CD4-positive, alpha-beta T cell treated with Interleukin-17A for 4 hours (primary cell): ENCODE results near the gene TMPRSS9.
"Not testable (repeated sequence)": the region's sequence is repeated elsewhere in the genome, so short reads cannot be mapped to it uniquely, and the experiment has no call there.

Experiments used
- DNase-seq: peaks from one replicate; pipeline ENCODE4 v3.0.0-alpha.2; 2020; ENCODE audit warnings: mixed read lengths

TMPRSS9 gene

DNA sequence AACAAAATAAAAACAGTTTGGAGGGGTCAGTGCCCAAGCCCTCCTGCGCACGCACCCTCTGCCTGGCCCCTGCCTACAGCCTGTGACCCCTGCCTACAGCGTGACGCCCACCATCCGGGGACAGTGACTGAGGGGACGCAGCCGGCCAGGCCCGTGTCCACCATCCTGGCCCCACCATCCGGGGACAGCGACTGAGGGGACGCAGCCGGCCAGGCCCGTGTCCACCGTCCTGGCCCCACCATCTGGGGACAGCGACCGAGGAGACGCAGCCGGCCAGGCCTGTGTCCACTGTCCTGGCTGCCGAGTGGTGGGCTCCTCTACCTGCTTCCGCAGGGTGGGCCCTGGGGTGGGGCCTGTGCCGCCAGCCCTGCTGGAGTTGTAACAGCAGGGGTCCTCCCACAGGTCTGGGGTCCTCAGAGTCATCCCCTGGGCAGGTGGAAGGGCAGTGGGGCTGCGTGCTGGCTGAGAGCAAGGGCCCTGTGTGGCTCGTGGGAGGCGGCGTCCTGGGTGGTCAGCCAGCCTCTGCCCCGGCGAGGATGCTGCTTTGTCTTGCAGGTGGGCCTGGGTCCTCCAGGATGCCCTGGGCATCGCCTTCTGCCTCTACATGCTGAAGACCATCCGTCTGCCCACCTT, 17.3 kb upstream of the TMPRSS9 start:
- DNase-seq: no peak

DNA sequence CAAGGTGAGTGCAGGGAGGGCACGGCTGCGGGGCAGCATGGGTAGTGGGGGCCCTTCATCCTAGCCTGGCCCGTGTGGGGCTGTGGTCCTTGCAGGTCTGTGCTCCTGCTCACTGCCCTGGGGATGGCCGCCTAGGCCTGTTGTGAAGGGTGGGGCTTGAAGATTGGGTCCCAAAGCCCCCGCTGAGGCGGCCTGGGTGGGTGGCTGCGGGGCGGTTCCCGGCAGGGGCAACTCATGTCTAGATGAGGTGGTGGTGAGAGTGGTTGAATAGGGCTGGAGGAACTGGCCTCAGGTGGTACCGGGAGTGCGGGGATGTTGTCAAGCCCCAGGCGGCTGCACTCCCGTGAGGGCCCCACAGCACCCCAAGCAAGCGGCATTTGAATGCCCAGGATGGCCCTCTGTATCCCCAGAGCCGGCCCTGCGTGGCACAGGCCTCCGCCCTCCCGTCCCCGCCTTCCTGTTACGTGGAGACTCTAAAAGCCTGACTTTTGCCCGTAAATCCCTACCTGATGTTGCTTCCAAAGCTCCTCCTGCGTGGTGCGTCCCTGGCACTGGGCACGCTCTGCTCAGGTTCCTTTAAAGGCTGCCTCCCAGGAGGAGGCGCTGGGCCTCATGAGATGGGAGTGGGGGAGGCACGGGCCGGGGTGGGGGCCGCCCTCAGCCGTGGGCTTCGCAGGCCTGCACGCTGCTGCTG, 16.6 kb upstream of the TMPRSS9 start:
- DNase-seq: no peak

DNA sequence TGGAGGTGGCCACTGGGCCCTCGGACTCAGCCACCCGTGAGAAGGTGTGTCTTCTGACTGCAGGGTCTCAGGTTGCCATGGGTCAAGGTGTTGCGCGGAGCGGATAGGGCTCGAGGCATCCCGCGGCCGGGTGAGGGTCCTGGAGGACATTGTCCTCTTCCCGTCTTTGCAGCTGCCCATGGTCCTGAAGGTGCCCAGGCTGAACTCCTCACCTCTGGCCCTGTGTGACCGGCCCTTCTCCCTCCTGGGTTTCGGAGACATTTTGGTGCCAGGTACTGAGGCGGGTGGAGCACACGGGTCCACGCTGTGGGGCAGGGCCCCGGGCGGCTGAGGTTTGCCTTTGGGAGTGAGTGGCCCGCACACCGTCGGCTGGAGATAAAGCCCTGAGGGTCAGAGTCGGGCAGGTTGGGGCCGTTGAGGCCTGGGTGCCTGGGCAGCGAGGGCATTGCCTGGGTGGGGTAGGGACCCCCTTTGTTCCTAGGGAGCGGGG, 15.6 kb upstream of the TMPRSS9 start:
- DNase-seq: no peak

DNA sequence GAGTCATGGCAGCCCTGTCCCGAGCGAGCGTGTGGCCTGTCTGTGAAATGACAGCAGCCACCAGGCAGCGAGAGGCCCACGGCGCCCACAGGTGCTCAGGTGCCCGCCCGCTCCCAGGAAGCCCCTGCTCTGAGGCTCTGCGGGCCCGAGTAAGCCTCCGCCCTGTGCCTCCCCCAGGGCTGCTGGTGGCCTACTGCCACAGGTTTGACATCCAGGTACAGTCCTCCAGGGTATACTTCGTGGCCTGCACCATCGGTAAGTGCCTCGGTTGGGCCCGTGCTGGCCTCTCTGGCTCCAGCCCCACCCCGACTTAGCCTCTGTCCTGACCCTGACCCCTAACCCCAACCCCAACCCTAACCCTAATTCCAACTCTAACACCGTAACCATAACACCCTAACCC, 15.0 kb upstream of the TMPRSS9 start:
- DNase-seq: no peak

DNA sequence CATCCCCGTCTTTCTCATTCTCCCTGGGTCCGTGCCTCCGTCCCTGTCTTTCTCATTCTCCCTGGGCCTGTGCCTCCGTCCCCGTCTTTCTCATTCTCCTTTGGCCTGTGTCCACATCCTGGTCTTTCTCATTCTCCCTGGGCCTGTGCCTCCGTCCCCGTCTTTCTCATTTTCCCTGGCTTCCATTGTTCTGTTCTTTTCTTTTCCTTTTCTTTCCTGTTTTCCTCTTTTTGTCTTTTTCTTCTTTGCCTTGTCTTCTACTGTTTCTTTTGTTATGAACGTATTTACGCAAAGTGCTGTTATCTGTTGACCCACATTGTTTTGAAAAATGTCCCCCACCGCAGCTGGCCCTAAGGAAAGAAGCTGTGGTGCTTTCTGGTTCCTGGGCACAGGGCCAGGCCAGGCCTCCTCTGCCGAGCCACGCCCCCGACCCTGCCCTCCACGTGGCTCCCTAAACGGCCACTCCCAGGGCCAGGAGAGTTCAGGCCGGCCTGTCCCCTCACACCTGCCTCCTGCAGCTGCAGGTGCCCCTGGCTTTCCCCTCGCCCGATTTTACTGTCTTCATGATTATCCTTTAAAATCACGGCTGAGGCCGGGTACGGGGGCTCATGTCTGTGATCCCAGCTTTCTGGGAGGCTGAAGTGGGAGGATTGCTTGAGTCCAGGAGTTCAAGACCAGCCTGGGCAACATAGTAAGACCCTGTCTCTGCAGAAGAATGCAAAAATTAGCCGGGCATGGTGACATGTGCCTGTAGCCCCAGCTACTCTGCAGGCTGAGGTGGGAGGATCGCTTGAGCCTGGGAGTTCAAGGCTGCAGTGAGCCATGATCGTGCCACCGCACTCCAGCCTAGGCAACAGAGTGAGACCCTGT, 14.0 kb upstream of the TMPRSS9 start:
- no peak for DNase-seq

DNA sequence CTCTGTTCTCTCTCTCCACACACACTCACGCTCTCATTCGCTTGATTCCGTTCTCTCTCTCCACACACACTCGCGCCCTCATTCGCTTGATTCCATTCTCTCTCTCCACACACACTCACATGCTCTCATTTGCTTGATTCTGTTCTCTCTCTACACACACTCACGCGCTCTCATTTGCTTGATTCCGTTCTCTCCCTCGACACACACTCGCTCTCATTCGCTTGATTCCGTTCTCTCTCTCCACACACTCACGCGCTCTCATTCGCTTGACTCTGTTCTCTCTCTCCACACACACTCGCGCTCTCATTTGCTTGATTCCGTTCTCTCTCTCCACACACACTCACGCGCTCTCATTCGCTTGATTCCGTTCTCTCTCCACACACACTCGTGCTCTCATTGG, 10.2 kb upstream of the TMPRSS9 start:
- DNase-seq: not testable (repeated sequence)

DNA sequence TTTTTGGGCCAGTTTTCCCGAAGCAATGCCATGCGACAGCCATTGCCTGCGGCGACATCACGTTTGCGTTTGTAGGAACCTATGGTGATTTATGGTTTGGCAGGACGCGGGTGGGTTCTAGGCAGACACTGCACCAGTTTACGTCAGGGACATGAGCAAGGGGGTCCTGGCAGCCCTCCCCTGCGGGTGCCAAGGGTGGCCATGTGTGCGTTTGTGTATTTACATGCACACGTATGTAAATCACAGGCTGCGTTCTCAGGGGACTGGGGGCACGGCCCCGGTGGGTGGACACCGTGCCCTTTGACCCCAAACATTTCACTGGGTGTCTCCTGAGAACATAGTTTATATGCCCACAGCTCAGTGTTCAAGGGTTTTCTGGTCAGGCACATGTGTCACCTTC, 9.4 kb upstream of the TMPRSS9 start:
- no peak for DNase-seq

DNA sequence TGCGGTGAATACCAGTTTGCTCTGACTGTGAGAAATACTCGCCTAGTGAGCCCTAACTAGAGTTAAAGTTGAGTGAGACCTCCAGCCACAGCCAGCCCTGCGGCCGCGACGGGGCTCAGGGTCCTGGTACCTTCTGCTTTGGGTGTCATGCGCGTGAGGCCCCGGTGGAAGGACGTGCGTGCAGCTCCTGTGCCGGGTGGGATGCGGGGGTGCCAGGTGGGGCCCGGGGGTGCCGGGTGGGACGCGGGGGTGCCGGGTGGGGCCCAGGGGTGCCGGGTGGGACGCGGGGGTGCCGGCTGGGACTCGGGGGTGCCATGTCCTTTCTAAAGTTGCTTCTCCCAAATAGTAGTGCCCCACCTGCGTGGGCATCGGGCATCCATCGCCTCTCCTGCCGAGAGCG, 8.5 kb upstream of the TMPRSS9 start:
- no peak for DNase-seq

DNA sequence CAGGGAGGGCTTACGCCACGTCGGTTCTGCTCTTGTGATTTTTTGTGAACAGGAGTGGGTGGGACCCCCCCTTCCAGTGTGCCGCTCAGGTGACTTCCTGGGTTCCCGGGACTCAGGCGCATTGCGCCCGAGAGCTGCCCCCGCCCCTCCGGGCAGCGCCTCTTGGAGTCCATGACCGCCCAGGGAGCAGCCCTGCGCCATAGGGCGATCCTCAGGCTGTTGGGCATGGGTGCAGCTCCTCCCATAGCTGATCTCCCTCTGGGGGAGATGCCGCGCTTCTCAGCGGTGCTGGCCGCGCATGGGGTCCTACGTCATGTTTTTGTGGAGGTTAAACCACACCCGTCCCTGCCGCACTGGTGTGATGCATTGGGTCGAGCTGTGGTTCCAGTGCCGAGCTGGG, 7.9 kb upstream of the TMPRSS9 start:
- no peak for DNase-seq

DNA sequence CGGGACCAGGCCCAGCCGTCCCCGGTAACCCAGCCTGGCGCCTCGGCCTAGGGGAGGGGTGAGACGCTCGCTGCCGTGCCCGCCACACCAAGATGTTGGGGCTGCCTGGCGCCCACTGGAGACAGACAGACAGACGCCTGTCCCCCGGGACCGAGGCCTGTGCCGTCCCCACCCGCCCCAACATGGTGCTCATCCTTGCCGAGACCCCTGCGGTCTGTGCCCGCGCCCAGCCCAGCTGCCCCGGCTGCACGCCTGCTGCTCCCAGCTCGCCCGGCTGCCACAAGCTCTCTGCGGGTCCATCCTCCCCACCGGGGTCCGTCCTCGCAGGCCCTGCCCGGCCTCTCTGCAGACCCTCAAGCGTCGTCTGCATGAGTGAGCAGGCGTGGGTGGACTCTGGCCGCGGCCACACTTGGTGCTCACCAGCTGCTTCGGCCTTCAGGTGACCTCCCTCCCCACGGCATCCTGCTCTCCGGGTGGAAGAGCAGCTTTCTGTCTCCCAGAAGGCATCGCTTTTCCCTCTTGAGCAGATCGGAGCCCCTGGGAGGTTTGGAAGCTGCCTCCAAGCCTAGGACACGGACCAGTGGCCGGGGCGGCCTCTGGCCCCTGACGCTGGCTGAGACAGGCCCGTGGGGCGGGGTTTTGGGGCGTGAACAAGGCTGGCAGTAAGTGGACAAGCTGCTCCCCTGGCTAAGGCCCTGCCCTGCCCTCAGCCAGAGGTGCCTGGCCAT, 6.7 kb upstream of the TMPRSS9 start:
- DNase-seq: no peak

DNA sequence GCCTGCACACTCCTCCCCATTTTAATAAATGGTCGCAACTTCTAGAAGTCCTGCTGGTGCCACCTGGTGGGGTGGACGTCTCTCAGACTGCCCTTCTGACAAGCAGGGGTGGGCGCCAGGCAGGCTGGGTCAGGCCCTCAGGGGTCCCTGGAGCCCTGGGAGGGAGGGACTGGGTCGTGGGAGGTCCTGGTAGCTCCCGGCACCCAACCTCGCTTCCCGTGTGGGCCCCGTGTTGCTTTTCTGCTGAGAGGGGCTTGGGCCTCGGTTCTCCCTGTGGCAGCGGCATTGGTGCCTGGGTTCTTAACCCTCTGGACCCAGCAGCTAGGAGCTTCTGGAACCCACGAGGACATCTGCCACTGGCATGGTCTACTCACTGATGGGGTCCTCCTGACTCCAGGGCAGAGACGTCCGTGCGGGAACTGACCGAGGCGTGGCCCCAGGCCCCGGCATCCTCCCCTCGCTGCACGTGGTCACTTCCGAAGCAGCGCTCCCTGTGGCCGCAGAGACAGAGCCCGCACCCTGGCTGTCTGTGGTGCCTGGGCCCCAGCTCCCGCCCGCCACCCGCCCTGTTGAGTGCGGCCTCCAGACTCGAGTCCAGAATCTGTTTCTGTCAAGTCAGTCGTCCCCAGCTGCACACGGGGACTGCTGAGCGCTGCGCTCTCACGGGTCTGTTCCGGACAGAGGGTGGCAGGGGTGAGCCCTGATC, 6.0 kb upstream of the TMPRSS9 start:
- DNase-seq: no peak

DNA sequence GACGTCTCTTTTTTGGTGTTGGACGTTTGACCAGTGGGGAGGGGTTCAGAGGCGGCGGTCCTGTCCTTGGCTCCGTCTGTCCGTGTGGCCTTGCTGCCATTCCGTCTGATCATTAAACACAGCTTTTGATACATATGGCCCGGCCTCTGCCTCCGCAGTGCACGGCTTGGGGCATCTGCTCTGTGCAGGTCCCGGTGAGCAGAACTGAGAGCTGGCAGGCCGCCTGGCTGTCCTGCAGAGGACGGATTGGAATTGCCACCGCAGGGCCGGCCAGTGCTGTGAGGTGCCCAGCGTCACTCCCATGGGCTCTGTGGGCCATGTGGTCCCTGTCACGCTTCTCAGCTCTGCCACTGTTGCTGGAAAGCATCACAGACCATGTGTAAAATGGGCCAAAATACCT, 5.4 kb upstream of the TMPRSS9 start:
- no peak for DNase-seq

DNA sequence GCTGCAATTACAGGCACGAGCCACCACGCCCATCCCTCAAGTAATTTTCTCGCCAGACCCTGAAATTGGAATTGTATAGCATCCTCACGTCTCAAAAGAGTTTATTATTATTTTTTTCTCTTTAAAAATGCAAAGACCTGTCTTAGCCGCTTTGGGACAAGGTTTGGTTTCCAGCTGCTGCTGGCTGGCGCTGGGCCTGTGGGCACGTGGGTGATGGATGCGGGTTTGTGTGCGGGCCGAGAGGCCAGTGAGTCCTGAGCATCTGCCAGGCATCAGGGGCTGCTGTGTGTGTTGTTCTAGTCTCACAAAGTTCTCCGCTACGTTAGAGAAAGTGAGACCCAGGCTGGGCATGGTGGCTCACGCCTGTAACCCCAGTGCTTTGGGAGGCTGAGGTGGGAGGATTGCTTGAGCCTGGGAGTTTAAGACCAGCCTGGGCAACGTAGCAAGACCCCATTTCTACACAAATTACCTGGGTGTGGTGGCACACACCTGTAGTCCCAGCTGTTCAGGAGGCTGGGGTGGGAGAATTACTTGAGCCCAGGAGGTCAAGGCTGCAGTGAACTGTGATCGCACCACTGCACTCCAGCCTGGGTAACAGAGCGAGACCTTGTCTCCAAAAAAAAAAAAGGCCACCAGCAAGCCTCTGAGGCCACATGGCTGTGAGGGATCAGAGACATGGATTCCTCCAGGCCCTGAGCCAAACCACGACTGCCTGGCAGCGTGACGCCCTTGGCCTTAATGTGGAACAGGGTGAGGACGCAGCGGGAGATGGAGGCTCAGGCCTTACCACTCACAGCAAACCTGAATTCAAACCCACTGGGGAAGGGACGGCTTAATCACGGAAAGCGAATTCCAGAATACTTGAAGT, 4.7 kb upstream of the TMPRSS9 start:
- no peak for DNase-seq

DNA sequence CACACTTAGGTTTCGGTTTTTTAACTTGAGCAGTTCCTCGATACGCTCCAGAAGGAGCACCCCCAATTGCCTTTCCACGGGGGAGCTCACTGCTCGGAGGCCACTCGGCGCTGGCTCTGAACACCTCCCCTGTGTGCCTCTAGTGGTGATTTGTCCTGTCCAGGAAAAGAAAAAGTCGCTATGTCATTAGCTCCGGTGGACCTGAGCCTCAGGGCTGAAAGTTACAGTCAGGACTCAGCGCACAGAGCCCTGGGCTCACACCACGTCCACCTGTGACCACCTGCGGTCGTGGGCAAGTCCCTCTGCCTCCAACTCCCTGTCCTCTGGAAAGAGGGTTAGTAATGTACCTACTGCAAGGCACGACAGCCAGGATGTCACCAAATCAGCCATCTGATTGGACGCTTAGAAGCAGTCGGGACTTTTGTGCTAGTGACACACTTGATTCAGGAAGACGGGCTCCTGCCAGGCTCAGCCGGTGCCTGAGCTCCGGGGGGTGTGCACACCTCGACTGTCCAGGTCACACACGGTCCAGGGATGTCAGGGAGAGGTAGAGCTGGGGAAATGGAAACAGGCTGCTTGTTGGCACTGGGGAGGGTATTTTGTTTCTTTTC, 3.9 kb upstream of the TMPRSS9 start:
- DNase-seq: no peak

DNA sequence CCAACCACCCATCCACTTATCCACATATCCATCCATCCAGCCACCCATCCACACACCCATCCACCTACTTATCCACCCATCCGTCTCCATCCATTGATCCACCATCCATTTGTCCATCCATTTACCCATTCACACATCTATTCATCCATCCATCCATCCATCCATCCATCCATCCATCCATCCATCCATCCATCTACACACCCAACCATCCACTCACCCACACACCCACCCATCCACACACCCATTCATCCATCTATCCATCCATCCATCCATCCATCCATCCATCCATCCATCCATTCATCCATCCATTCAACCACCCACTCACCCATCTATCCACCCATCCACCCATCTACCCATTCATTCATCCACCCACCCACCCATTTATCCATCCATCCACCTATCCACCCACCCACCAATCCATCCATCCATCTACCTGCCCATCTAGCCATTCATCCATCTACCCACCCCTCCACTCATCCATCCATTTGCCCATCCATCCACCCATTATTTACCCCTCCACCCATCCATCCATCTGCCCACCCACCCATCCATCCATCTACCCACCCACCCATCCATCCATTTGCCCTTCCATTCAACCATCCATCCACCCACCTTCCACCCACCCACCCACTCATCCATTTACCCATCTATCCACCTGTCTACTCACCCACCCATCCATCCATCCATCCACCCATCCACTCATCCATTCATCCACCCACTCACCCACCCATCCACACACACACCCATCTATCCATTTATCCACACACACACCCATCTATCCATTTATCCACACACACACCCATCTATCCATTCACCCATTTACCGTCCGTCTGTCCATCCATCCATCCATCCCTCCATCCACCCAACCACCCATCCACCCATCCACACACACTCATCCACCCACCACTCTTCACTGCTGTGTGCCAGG, 2.5 kb upstream of the TMPRSS9 start:
- no peak for DNase-seq

DNA sequence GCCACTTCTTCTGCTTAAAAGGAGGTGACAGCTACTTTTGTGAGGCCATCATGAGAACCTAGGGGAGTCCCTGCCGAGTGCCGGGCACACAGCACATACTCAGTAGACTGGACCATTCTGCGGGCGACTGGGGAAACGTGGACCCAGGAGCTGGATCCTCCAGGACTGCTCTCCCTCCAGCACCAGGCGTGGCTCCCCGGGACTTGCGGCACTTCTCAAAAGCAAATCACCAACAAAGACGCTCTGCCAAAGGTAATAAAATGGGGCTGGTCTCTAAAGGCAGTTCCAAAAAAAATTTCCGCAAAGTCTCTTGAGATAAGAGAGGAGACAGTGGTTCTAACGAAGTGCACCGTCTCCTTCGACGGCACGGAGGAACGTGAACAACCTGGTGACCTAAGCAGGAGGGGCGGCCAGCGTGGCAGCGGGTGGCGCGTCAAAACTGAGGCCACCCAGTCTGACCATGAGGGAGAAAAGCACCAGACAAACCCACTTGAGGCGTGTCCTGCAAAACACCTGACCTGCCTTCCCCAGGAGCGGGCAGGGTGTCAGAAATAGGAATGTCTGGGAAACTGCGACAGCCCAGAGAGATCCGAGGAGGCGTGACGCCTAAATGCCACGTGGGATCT, 1.4 kb upstream of the TMPRSS9 start:
- no peak for DNase-seq

DNA sequence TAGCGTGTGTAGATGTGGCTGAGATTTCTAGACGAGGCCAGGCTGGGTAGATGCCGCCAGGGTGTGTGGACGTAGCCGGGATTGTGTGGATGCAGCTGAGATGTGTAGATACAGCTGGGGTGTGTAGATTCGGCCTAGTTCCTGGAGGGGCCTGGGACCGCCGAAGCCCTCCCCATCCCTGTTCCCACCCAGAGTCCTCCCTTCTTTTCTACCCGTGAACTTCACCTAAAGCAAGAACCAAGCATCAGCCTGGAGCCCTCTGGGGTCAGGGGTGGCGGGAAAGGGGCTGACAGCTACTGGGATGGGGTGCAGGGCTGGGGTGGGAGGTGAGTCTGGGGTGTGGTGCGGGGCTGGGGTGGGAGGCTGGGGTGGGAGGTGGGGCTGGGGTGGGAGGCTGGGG, 768 bp downstream of the TMPRSS9 start:
- DNase-seq: no peak

DNA sequence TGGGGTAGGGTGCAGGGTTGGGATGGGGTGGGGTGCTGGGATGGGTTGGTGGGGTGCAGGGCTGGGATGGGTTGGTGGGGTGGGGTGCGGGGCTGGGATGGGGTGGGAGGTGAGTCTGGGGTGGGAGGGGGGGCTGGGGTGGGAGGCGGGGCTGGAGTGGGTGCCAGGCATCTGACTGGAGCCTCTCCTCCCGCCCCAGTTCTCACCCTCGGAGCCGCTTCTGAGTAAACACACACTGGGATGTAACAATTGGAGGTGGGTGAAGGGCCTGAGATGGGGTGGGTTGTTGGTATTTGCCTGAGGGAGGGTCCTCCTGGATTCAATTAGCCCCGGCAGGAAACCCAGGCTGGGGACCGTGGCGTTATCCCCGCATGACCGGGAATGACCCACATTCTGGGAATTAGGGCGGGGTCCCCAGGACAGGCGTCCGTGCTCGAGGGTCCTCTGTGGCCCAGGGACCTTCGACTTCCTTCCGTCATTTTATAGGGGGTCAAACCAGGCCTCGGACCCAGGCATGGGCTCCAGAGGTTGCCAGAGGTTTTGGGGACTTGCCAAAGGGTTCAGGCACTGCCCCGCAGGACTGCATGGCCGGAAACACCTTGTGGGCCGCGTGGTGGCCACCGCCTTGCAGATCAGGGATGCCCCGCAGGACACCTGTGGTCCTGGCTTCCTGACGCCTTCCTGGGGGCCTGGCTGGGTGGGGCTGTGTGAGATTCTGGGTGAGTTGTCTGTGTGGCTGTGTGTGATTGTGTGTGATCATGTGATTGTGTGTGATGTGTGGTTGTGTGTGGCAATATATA, 1.4 kb downstream of the TMPRSS9 start:
- no peak for DNase-seq
